AG10803 (cell line): ENCODE results near the gene MOB1A.
"Not testable (repeated sequence)": the region's sequence is repeated elsewhere in the genome, so short reads cannot be mapped to it uniquely, and the experiment has no call there.

Experiments
- DNase-seq: peaks from one replicate; pipeline ENCODE4 v3.0.0; 2010; ENCODE audit warnings: low read depth
- H3K4me3 ChIP-seq: 2 replicates; pipeline ENCODE4 v1.5.1; 2011; ENCODE audit warnings: mild to moderate bottlenecking, low read length, control low read depth
- TF ChIP-seq, protein P1 (sequence below): conservative IDR thresholded peaks from 2 replicates; pipeline ENCODE4 v1.5.1; 2011; ENCODE audit warnings: mild to moderate bottlenecking, low read length, control low read depth, inconsistent platforms

Gene MOB1A

DNA sequence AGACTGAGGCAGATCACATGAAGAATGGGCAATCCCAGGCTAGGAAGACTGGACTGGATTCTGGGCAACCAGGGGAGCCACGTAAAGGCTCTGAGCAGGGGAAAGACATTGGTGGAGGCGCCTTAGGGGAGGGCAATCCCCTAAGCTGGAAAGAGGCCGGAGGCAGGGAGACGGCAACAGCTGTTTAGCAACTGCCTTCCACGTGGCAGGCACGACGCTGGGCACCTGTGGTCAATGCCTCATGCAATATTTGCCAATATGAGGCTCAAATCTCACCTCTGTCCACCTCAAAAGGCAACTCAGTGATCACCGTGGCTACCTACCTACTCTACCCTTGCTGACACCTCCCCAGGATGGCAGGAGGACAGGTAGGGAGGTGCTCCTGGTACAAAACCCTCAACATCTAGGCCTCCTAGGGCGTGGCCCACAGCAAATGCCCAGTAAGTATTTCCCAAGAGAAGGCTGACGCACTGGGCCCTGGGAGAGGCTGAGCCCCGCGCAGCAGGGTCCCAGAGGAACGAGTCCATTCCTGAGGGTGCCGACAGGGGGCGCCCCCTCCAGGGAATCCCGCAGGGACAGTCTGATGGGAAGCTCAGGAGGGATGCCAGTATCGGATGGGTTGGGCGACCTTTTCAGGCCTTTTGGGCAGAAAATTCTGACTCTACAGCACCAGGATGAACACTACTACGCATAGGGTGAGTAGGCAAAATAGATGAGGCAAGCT lies 39.9 kb downstream of the MOB1A start:
- TF ChIP-seq, protein P1, sequence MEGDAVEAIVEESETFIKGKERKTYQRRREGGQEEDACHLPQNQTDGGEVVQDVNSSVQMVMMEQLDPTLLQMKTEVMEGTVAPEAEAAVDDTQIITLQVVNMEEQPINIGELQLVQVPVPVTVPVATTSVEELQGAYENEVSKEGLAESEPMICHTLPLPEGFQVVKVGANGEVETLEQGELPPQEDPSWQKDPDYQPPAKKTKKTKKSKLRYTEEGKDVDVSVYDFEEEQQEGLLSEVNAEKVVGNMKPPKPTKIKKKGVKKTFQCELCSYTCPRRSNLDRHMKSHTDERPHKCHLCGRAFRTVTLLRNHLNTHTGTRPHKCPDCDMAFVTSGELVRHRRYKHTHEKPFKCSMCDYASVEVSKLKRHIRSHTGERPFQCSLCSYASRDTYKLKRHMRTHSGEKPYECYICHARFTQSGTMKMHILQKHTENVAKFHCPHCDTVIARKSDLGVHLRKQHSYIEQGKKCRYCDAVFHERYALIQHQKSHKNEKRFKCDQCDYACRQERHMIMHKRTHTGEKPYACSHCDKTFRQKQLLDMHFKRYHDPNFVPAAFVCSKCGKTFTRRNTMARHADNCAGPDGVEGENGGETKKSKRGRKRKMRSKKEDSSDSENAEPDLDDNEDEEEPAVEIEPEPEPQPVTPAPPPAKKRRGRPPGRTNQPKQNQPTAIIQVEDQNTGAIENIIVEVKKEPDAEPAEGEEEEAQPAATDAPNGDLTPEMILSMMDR, result no peak
- H3K4me3 ChIP-seq, result no peak overlapping the region
- no peak for DNase-seq

- TF ChIP-seq, protein P1, result no peak
- no peak for DNase-seq
- H3K4me3 ChIP-seq, result no peak overlapping the region
These were observed 40.8 kb downstream of the MOB1A start for GRCh38 chr2:74137651-74138599.

- no peak overlapping the region for H3K4me3 ChIP-seq
- no peak for DNase-seq
These were observed 46.8 kb downstream of the MOB1A start for GRCh38 chr2:74131901-74132300.

GRCh38 chr2:74130211-74130995 lies 48.3 kb downstream of the MOB1A start:
- no peak overlapping the region for H3K4me3 ChIP-seq
- TF ChIP-seq, protein P1, result no peak
- no peak for DNase-seq

More at GRCh38 chr2:74131901-74132300, 46.8 kb downstream of the MOB1A start:
- TF ChIP-seq, protein P1, result no peak

- TF ChIP-seq, protein P1, result peak; percentile 21; the same call in 1 of the 2 replicates
- H3K4me3 ChIP-seq, result no peak overlapping the region
- DNase-seq, result no peak
These were observed 50.5 kb downstream of the MOB1A start for GRCh38 chr2:74128206-74128605.

DNA sequence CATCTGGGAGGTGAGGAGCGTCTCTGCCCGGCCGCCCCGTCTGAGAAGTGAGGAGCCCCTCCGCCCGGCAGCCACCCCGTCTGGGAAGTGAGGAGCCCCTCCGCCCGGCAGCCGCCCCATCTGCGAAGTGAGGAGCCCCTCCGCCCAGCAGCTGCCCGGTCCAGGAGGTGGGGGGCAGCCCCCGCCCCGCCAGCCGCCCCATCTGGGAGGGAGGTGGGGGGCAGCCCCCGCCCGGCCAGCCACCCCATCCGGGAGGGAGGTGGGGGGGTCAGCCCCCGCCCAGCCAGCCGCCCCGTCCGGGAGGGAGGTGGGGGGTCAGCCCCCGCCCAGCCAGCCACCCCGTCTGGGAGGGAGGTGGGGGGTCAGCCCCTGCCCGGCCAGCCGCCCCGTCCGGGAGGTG lies 54.7 kb downstream of the MOB1A start:
- DNase-seq, H3K4me3 ChIP-seq: not testable (repeated sequence)

DNA sequence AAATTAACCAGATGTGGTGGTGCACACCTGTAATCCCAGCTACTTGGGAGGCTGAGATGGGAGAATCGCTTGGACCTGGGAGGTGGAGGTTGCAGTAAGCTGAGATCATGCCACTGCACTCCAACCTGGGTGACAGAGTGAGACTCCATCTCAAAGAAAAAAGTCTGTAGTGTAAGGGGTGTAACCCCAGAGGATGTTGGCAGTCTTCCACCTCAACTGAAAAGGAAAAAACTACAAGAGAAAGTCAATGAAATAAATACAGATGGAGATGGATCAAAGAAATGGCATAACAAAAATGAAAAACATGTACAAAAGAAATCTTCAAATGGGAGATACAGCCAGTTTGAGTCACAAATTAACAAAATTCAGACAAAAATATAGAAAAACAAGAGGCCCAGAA lies 56.8 kb downstream of the MOB1A start:
- DNase-seq, H3K4me3 ChIP-seq: not testable (repeated sequence)
